GM18498 (cell line): ENCODE results near the gene SMAD4.
A peak's percentile ranks its signal among the peaks of the same experiment; 100 is the strongest.
"Not testable (repeated sequence)": the region's sequence is repeated elsewhere in the genome, so short reads cannot be mapped to it uniquely, and the experiment has no call there.

Experiments used
- ATAC-seq: cut with Tn5 transposase; IDR thresholded peaks from one replicate; pipeline ENCODE4 v1.9.1; 2021; ENCODE audit warnings: mild to moderate bottlenecking, moderate library complexity; ENCODE audit not compliant: unreplicated experiment

Gene SMAD4

GRCh38 chr18:51029694-51030536, at the start of gene SMAD4:
Gene SMAD4 (plus strand): TSS chr18:51030213. CDS start chr18:51047047, 16,834 bp downstream.
- ATAC-seq: peak; percentile 84

GRCh38 chr18:50981381-50981780, 48.6 kb upstream of the SMAD4 start:
- no peak for ATAC-seq

GRCh38 chr18:50982086-50982801, 47.8 kb upstream of the SMAD4 start:
- ATAC-seq: no peak

GRCh38 chr18:50982802-50983179, 47.2 kb upstream of the SMAD4 start:
- ATAC-seq: no peak

GRCh38 chr18:50986360-50987087, 43.5 kb upstream of the SMAD4 start:
- ATAC-seq: no peak

- ATAC-seq: no peak
Measured at GRCh38 chr18:50987261-50987660, 42.8 kb upstream of the SMAD4 start.

- no peak for ATAC-seq
Measured at GRCh38 chr18:50989711-50990110, 40.3 kb upstream of the SMAD4 start.

- ATAC-seq: no peak
Measured at GRCh38 chr18:50992351-50992762, 37.7 kb upstream of the SMAD4 start.

GRCh38 chr18:50994031-50994430, 36.0 kb upstream of the SMAD4 start:
- ATAC-seq: no peak

- not testable (repeated sequence) for ATAC-seq
Measured at GRCh38 chr18:51003174-51003573, 26.8 kb upstream of the SMAD4 start.

GRCh38 chr18:51006061-51006818, 23.8 kb upstream of the SMAD4 start:
- no peak for ATAC-seq

GRCh38 chr18:51006948-51007789, 22.8 kb upstream of the SMAD4 start:
- ATAC-seq: no peak

GRCh38 chr18:51007790-51008139, 22.2 kb upstream of the SMAD4 start:
- no peak for ATAC-seq

- no peak for ATAC-seq
Measured at GRCh38 chr18:51009072-51009471, 20.9 kb upstream of the SMAD4 start.

- no peak for ATAC-seq
Measured at GRCh38 chr18:51010218-51010617, 19.8 kb upstream of the SMAD4 start.

GRCh38 chr18:51011709-51012108, 18.3 kb upstream of the SMAD4 start:
- ATAC-seq: no peak

- no peak for ATAC-seq
Measured at GRCh38 chr18:51012441-51012840, 17.6 kb upstream of the SMAD4 start.

GRCh38 chr18:51013259-51013658, 16.8 kb upstream of the SMAD4 start:
- ATAC-seq: no peak

- ATAC-seq: no peak
Measured at GRCh38 chr18:51017140-51017879, 12.7 kb upstream of the SMAD4 start.
